SKM-1 treated with dmso at 0.1 percent for 144 hours (cell line): ENCODE data around the gene SELENOS.

Experiments used
- DNase-seq: peaks from one replicate; lab custom pipeline; 2025; ENCODE audit not compliant: unreplicated experiment; lab: John Stamatoyannopoulos, UW

The SELENOS gene

GRCh38 chr15:101277943-101278564 is 769 bp upstream of the SELENOS start:
- DNase-seq, result no peak

GRCh38 chr15:101276501-101277037 is 716 bp downstream of the SELENOS start:
- peak; percentile 32 for DNase-seq

- DNase-seq, result no peak
Observed at GRCh38 chr15:101275018-101275417, 2.3 kb downstream of the SELENOS start.

GRCh38 chr15:101273534-101273933 is 3.8 kb downstream of the SELENOS start:
- DNase-seq, result no peak

- DNase-seq, result no peak
Observed at GRCh38 chr15:101272584-101272983, 4.7 kb downstream of the SELENOS start.

- DNase-seq, result no peak
Observed at GRCh38 chr15:101269479-101270223, 7.6 kb downstream of the SELENOS start.

- DNase-seq, result no peak
Observed at GRCh38 chr15:101267320-101268104, 9.8 kb downstream of the SELENOS start.

- no peak for DNase-seq
Observed at GRCh38 chr15:101266787-101267186, 10.5 kb downstream of the SELENOS start.

GRCh38 chr15:101266034-101266433 is 11.3 kb downstream of the SELENOS start:
- no peak for DNase-seq

- DNase-seq, result no peak
Observed at GRCh38 chr15:101264911-101265641, 12.2 kb downstream of the SELENOS start.

- DNase-seq, result no peak
Observed at GRCh38 chr15:101264011-101264410, 13.3 kb downstream of the SELENOS start.

- DNase-seq, result no peak
Observed at GRCh38 chr15:101262551-101262950, 14.7 kb downstream of the SELENOS start.

GRCh38 chr15:101258238-101259144 is 18.8 kb downstream of the SELENOS start:
- peak; percentile 53 for DNase-seq

- DNase-seq, result peak; percentile 46
Observed at GRCh38 chr15:101256757-101257156, 20.5 kb downstream of the SELENOS start.

GRCh38 chr15:101255615-101256241 is 21.6 kb downstream of the SELENOS start:
- DNase-seq, result no peak

GRCh38 chr15:101255051-101255395 is 22.3 kb downstream of the SELENOS start:
- no peak for DNase-seq

- DNase-seq, result no peak
Observed at GRCh38 chr15:101254157-101255050, 22.9 kb downstream of the SELENOS start.

- DNase-seq, result no peak
Observed at GRCh38 chr15:101252836-101253235, 24.4 kb downstream of the SELENOS start.
